Measurements from ENCODE around the gene KLHL3.

Gene KLHL3

GRCh38 chr5:137584262-137584661 is 151.6 kb downstream of the KLHL3 start:
- no peak for DNase-seq (ENCODE audit: low read depth in 2 of 2, low spot score in 1 of 2)

- no peak for DNase-seq (ENCODE audit: low read depth in 2 of 2, low spot score in 1 of 2)
Measured at GRCh38 chr5:137583129-137583528, 152.8 kb downstream of the KLHL3 start.

DNA sequence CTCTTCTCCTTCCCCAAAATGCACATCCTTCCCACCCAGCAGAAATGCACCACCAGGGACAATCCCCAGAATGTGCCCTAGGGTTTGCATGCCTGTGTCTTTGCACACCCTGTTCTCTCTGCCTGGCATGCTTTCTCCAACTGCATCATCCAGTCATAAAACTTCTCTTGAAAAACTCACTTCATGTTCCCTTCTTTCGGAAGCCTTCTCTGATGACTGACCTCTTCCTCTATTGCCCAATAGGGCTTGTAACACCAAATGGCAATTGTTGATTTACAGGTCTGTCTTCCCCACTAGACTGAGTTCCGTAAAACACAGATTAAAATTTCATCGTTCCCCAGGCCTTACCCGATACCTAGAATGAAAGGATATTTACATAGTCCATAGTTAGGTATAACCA is 153.7 kb downstream of the KLHL3 start:
- DNase-seq (ENCODE audit: low read depth in 2 of 2, low spot score in 1 of 2): no peak

DNA sequence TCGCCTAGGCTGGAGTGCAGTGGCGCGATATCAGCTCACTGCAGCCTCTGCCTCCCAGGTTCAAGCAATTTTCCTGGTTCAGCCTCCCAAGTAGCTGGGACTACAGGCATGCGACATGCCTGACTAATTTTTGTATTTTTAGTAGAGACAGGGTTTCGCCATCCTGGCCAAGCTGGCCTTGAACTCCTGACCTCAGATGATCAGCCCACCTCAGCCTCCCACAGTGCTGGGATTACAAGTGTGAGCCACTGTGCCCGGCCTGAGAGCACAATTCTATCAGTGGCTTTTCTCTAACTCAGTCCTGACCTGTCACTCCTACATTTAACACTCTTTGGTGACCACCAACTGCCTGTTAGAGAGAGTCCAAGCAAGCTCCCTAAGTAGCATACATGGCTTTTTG is 154.1 kb downstream of the KLHL3 start:
- no peak for DNase-seq (ENCODE audit: low read depth in 2 of 2, low spot score in 1 of 2)

GRCh38 chr5:137580030-137580429 is 155.9 kb downstream of the KLHL3 start:
- no peak for DNase-seq (ENCODE audit: low read depth in 2 of 2, low spot score in 1 of 2)

DNA sequence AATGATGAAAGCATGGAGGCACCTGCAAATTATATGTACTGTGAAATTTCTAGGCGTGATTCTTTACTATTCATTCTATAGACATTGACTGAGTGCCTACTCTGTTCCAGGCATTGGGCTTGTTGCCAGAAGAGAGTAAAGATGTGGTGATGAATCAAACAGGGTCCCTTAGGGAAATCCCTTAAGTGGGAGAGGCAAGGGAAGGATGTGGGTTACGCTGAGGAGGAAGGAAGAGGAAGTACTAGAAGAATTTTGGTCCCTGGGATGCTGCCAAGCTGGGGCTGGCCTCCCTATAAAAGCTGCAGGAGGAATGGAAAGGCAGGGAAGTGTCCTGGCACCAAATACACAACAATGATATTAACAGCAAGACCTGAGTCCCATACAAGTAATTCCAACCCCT is 160.0 kb downstream of the KLHL3 start:
- no peak for DNase-seq (ENCODE audit: low read depth in 2 of 2, low spot score in 1 of 2)

- DNase-seq (ENCODE audit: low read depth in 2 of 2, low spot score in 1 of 2): no peak
Measured at GRCh38 chr5:137575211-137575610, 160.7 kb downstream of the KLHL3 start.

GRCh38 chr5:137573376-137573775 is 162.5 kb downstream of the KLHL3 start:
- no peak for DNase-seq (ENCODE audit: low read depth in 2 of 2, low spot score in 1 of 2)

DNA sequence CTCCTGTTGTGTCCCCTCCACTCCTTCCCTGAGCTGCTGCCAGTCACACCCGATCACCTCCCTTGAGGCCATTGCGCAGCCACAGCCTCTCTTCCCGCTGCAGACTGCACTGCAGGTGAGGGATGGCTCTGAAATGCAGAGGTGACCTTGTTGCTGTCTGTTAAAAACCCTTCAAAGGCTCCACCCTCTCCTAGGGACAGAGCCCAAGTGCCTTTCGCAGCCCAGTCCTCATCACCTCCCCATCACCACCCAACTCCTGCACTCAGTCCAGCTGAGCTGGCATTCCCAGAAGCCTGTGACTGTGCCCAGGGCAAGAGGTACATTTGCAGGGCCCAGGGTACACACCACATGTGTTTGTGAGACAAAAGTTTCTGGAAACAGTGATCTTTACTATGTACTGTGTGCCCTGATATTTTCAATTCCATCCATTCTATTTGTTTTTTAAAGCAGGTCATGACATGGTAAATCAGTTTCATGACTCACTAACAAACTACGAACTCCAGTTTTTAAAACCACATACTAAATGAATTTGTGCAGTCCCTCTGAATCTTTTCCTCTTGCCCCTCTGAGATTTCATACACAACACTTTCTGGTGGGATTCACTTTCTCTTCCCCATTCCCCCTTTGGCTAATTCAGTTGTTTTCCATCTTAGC is 163.7 kb downstream of the KLHL3 start:
- DNase-seq (ENCODE audit: low read depth in 2 of 2, low spot score in 1 of 2): no peak

DNA sequence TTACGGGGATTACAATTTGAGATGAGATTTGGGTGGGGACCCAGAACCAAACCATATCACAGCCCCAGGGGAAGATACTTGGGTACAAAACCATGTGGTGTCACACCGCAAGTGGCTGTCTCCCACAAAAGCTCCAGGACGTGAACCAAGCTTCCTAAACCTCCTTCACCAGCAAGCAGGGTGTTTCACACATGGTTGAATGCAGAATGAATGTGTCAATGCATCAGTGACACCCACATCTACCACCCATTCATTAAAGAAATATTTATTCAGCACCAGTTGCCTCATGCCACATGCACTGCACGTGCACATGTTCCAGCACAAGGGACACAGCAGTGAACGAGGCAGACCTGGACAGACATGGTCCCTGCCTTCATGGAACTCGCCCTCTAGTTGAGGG is 165.8 kb downstream of the KLHL3 start:
- no peak for DNase-seq (ENCODE audit: low read depth in 2 of 2, low spot score in 1 of 2)

Data from stimulated activated CD8-positive, alpha-beta memory T cell treated with anti-CD3 and anti-CD28 coated beads, Interleukin-4, amount 100 ng/mL, for 1 hour (primary cell).